ENCODE measurements around the gene MAP3K5. TPM values are rescaled to one million over a fixed set of nuclear protein-coding genes. Genes with fewer than 3 reads are reported as not detected.

The MAP3K5 gene
- total and polyA plus RNA-seq, 2 donors (not counting 3 experiments of a cell fraction or from before 2014, with no cell fraction given), result 1.5 to 7.0 TPM

GRCh38 chr6:136677344-136677743 lies 114.9 kb downstream of the MAP3K5 start:
- Histone ChIP-seq H3K4me3 (replicated peaks in 1 of 3; ENCODE audit: insufficient read depth in 1 of 3, low read depth in 1 of 3, low read length in 3 of 3) (no peak overlapping the region), H3K4me2 (ENCODE audit: insufficient read depth, low read length) (no peak overlapping the region), H3K9me1 (replicated peaks; ENCODE audit: control insufficient read depth, extremely low read depth, insufficient read depth, low read length) (no peaks in the 10 kb centered on the region), H3K36me3 (ENCODE audit: control insufficient read depth in 2 of 2, extremely low read depth in 1 of 2, insufficient read depth in 2 of 2, low read length in 2 of 2) (no peaks in the 10 kb centered on the region), H3K9ac (replicated peaks; ENCODE audit: extremely low read depth, insufficient read depth, low read length) (no peak overlapping the region), H4K20me1 (replicated peaks; ENCODE audit: control insufficient read depth, extremely low read depth, insufficient read depth, low read length) (no peaks in the 10 kb centered on the region), H3K4me1 (ENCODE audit: control insufficient read depth, extremely low read depth, insufficient read depth, low read length) (no peaks in the 10 kb centered on the region), H3K79me2 (ENCODE audit: control insufficient read depth, insufficient read depth, low read length) (no peaks in the 10 kb centered on the region), H3K27ac (ENCODE audit: insufficient read depth, low read depth, low read length) (no peak overlapping the region), H2AFZ (ENCODE audit: low read depth, low read length) (no peak overlapping the region), H3K27me3 (ENCODE audit: control insufficient read depth in 2 of 2, insufficient read depth in 2 of 2, low read length in 2 of 2) (no peaks in the 10 kb centered on the region), H3K9me3 (replicated peaks; ENCODE audit: control insufficient read depth, insufficient read depth, low read length) (no peaks in the 10 kb centered on the region)
- dilution Hi-C loops (cut with MboI; ENCODE audit: extremely low pct_ligation_motif_present, low sequenced_read_pairs), result no loop called here
- ChIA-PET POLR2A (no interaction called here), CTCF (no interaction called here)
- BruUV-seq (replicated peaks), result no TSS peak
- TF ChIP-seq POLR2AphosphoS5 (IDR thresholded peaks at IDR 0.05; ENCODE audit: insufficient read depth, low read depth, low read length), result no peak
- no peak for TF ChIP-seq CTCF (IDR thresholded peaks at IDR 0.05; ENCODE audit: extremely low read depth in 1 of 2, insufficient read depth in 1 of 2, low read depth in 1 of 2, low read length in 2 of 2)
- no peak for TF ChIP-seq JUN (IDR thresholded peaks at IDR 0.05; ENCODE audit: borderline replicate concordance, insufficient read depth, insufficient read length, low read depth)
- no peak for TF ChIP-seq GATA2 (IDR thresholded peaks at IDR 0.05; ENCODE audit: insufficient read depth, insufficient read length, low read depth, low read length)
- no peak for TF ChIP-seq EZH2 (IDR thresholded peaks at IDR 0.05; ENCODE audit: borderline replicate concordance, low read depth, low read length, severe bottlenecking)
- no peak for TF ChIP-seq MYC (IDR thresholded peaks at IDR 0.05; ENCODE audit: low read depth, low read length)
- TF ChIP-seq FOS (IDR thresholded peaks at IDR 0.05; ENCODE audit: borderline replicate concordance, insufficient read depth, low read length), result no peak
- TF ChIP-seq POLR2A (IDR thresholded peaks at IDR 0.05; ENCODE audit: low read depth, low read length), result no peak
- TF ChIP-seq MAX (IDR thresholded peaks at IDR 0.05; ENCODE audit: insufficient read depth, insufficient read length), result no peak
- no peak for FAIRE-seq
- no peak for DNase-seq (ENCODE audit: low read depth, low spot score)
- intact Hi-C loops (cut with micrococcal nuclease), result no loop called here

Data from endothelial cell of umbilical vein (primary cell).